ENCODE measurements around the gene RIOK3. TPM values are rescaled to one million over a fixed set of nuclear protein-coding genes. Genes with fewer than 3 reads are reported as not detected.

RIOK3 gene
- total and polyA plus RNA-seq, 10 of the 15 experiments (the other 5 are each of a cell fraction or from before 2014, with no cell fraction given): 18.0 to 87.5 (median 53.8) TPM

GRCh38 chr18:23438608-23439366 is 14.3 kb upstream of the RIOK3 start (continued):
- TF ChIP-seq, protein P1, sequence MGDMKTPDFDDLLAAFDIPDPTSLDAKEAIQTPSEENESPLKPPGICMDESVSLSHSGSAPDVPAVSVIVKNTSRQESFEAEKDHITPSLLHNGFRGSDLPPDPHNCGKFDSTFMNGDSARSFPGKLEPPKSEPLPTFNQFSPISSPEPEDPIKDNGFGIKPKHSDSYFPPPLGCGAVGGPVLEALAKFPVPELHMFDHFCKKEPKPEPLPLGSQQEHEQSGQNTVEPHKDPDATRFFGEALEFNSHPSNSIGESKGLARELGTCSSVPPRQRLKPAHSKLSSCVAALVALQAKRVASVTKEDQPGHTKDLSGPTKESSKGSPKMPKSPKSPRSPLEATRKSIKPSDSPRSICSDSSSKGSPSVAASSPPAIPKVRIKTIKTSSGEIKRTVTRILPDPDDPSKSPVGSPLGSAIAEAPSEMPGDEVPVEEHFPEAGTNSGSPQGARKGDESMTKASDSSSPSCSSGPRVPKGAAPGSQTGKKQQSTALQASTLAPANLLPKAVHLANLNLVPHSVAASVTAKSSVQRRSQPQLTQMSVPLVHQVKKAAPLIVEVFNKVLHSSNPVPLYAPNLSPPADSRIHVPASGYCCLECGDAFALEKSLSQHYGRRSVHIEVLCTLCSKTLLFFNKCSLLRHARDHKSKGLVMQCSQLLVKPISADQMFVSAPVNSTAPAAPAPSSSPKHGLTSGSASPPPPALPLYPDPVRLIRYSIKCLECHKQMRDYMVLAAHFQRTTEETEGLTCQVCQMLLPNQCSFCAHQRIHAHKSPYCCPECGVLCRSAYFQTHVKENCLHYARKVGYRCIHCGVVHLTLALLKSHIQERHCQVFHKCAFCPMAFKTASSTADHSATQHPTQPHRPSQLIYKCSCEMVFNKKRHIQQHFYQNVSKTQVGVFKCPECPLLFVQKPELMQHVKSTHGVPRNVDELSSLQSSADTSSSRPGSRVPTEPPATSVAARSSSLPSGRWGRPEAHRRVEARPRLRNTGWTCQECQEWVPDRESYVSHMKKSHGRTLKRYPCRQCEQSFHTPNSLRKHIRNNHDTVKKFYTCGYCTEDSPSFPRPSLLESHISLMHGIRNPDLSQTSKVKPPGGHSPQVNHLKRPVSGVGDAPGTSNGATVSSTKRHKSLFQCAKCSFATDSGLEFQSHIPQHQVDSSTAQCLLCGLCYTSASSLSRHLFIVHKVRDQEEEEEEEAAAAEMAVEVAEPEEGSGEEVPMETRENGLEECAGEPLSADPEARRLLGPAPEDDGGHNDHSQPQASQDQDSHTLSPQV (IDR thresholded peaks at IDR 0.05): no peak
- TF ChIP-seq MYC (IDR thresholded peaks at IDR 0.05; ENCODE audit: insufficient read depth, insufficient read length, insufficient replicate concordance, low read length, severe bottlenecking) (no peak), SMAD1 (IDR thresholded peaks at IDR 0.05; ENCODE audit: low read depth, partially characterized antibody) (no peak), HDGF (IDR thresholded peaks at IDR 0.05) (no peak)

DNA sequence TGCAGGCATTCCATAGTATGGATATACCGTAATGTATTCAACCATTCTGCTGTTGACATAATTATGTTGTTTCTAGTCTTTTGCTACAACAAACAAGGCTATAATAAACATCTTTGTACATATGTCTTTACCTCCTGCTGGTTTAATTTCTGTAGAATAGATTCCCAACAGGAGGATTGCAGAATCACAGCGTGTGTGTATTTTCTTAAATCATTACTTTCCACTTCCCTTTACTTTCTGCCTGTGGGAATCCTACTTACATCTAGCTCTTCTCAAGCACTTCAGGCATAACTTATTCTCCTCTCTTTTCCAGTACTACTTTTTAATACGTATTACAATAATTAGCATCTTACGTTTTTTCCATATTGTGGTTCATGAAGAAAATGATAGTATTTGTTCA is 13.0 kb upstream of the RIOK3 start:
- Histone ChIP-seq H3K4me3 (no peak overlapping the region), H3K27me3 (replicated peaks in 1 of 2; ENCODE audit: control insufficient read depth in 2 of 2, insufficient read depth in 2 of 2, low read length in 1 of 2) (no peaks in the 10 kb centered on the region), H3K9me3 (replicated peaks; ENCODE audit: control insufficient read depth, insufficient read depth, low read length) (no peaks in the 10 kb centered on the region; the same call in 2 of the 3 replicates), H3K36me3 (ENCODE audit: control insufficient read depth in 2 of 2, insufficient read depth in 2 of 2, low read length in 1 of 2) (no peaks in the 10 kb centered on the region), H2AFZ (ENCODE audit: control insufficient read depth, low read depth, low read length) (no peak overlapping the region), H3K27ac (ENCODE audit: control insufficient read depth, insufficient read depth) (no peak overlapping the region), H3K4me2 (ENCODE audit: control insufficient read depth, insufficient read depth) (no peak overlapping the region), H3K9ac (ENCODE audit: control insufficient read depth, insufficient read depth, low read length) (no peak overlapping the region), H3K4me1 (ENCODE audit: control insufficient read depth, insufficient read depth, low read length) (no peaks in the 10 kb centered on the region; the same call in 1 of the 2 replicates), H3K79me2 (ENCODE audit: control insufficient read depth, insufficient read depth, low read length) (peaks cover 8% of the 10 kb centered on the region), H4K20me1 (ENCODE audit: control insufficient read depth, insufficient read depth) (no peaks in the 10 kb centered on the region)
- no peak for ATAC-seq
- 65% methylated on average over 4 of the region's 4 CpGs for whole genome bisulfite sequencing (ENCODE audit: insufficient coverage, insufficient replicate concordance, low lambda C conversion rate, missing lambda C conversion rate)
- POLR2A ChIA-PET: interaction anchor here (0.9 to 1.2 kb wide), 3 partner anchors 12 to 39 kb away, joined by 3 to 5 read pairs (median 3); partner anchors contain the start of gene RIOK3
- CTCF ChIA-PET: interaction anchor here (1.0 to 1.3 kb wide), 4 partner anchors 13 to 146 kb away, joined by 3 to 4 read pairs (median 4); partner anchors contain the start of gene RIOK3
- intact Hi-C loops (cut with micrococcal nuclease; ENCODE audit: unreplicated experiment): no loop called here
- SMC1A ChIA-PET (ENCODE audit: uncharacterized antibody, unreplicated experiment): interaction anchor here (0.9 to 1.6 kb wide), 4 partner anchors 11 to 20 kb away, joined by 3 to 4 read pairs (median 3); no protein-coding TSS in a partner anchor
- BruUV-seq (replicated peaks): no TSS peak
- no peak for DNase-seq (ENCODE audit: low read depth, low spot score)
- RAD21 ChIA-PET (ENCODE audit: unreplicated experiment): interaction anchor here (1.2 kb wide), 1 partner anchor 13 kb away, joined by 3 read pairs; the partner anchor contains the start of gene RIOK3
- in situ Hi-C loops (cut with MboI): no loop called here
- no peak for FAIRE-seq
- TF ChIP-seq SUPT20H (IDR thresholded peaks at IDR 0.05; ENCODE audit: borderline replicate concordance, control insufficient read depth, low read depth, low read length): no peak
- TF ChIP-seq, protein P2, sequence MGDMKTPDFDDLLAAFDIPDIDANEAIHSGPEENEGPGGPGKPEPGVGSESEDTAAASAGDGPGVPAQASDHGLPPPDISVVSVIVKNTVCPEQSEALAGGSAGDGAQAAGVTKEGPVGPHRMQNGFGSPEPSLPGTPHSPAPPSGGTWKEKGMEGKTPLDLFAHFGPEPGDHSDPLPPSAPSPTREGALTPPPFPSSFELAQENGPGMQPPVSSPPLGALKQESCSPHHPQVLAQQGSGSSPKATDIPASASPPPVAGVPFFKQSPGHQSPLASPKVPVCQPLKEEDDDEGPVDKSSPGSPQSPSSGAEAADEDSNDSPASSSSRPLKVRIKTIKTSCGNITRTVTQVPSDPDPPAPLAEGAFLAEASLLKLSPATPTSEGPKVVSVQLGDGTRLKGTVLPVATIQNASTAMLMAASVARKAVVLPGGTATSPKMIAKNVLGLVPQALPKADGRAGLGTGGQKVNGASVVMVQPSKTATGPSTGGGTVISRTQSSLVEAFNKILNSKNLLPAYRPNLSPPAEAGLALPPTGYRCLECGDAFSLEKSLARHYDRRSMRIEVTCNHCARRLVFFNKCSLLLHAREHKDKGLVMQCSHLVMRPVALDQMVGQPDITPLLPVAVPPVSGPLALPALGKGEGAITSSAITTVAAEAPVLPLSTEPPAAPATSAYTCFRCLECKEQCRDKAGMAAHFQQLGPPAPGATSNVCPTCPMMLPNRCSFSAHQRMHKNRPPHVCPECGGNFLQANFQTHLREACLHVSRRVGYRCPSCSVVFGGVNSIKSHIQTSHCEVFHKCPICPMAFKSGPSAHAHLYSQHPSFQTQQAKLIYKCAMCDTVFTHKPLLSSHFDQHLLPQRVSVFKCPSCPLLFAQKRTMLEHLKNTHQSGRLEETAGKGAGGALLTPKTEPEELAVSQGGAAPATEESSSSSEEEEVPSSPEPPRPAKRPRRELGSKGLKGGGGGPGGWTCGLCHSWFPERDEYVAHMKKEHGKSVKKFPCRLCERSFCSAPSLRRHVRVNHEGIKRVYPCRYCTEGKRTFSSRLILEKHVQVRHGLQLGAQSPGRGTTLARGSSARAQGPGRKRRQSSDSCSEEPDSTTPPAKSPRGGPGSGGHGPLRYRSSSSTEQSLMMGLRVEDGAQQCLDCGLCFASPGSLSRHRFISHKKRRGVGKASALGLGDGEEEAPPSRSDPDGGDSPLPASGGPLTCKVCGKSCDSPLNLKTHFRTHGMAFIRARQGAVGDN (IDR thresholded peaks at IDR 0.05): no peak
- no peak for TF ChIP-seq PML (IDR thresholded peaks at IDR 0.05; ENCODE audit: low read length)
- TF ChIP-seq SMAD5 (IDR thresholded peaks at IDR 0.05; ENCODE audit: low read depth): no peak
- TF ChIP-seq SMARCA5 (IDR thresholded peaks at IDR 0.05): no peak
- TF ChIP-seq POLR2AphosphoS2 (IDR thresholded peaks at IDR 0.05; ENCODE audit: low read depth, low read length): no peak
- no peak for TF ChIP-seq MXI1 (IDR thresholded peaks at IDR 0.05; ENCODE audit: low read depth, low read length)
- no peak for TF ChIP-seq ELK1 (IDR thresholded peaks at IDR 0.05; ENCODE audit: low read depth, low read length)

Measured in GM12878 (cell line).